OCI-LY7 (cell line): ENCODE measurements around the gene TRIP12. TPM values are rescaled to one million over a fixed set of nuclear protein-coding genes. Genes with fewer than 3 reads are reported as not detected.

Experiments used
- BruUV-seq: library from RNA; stranded (reverse); fragments of 400-500 nt; replicated peaks from 2 replicates; lab custom pipeline; 2021; lab: Mats Ljungman, UMichigan
- CTCF ChIA-PET: fragments of 300-600 bp; sonication (Branson Sonifier 250); formaldehyde crosslinking; loops from one replicate; lab custom pipeline; 2022; ENCODE audit warnings: antibody characterized with exemption; ENCODE audit not compliant: unreplicated experiment; lab: Charles Lee
- POLR2A ChIA-PET: fragments of 300-600 bp; sonication (Branson Sonifier 250); formaldehyde crosslinking; loops from one replicate; lab custom pipeline; 2022; ENCODE audit warnings: antibody characterized with exemption; lab: Charles Lee
- DNase-seq: peaks from one replicate; pipeline ENCODE4 v3.0.0-alpha.2; 2015; ENCODE audit warnings: low spot score
- H2AFZ ChIP-seq: fragments of 200-600 bp; sonication (generic), shearing (Covaris generic); 2 replicates; pipeline ENCODE4 v1.6.1; 2014; ENCODE audit warnings: mild to moderate bottlenecking, antibody characterized with exemption, low read length, moderate library complexity
- H3K27ac ChIP-seq: fragments of 200-600 bp; sonication (generic); 2 replicates; pipeline ENCODE4 v1.5.1; 2014; ENCODE audit warnings: mixed run types, low read depth, mild to moderate bottlenecking, moderate library complexity, low read length, inconsistent platforms; ENCODE audit not compliant: poor library complexity, severe bottlenecking
- H3K36me3 ChIP-seq: fragments of 200-600 bp; sonication (generic); 2 replicates; pipeline ENCODE4 v1.6.1; 2014; ENCODE audit warnings: mild to moderate bottlenecking, antibody characterized with exemption, low read length, moderate library complexity, mixed read lengths; ENCODE audit not compliant: insufficient read depth
- H3K4me1 ChIP-seq: fragments of 200-600 bp; sonication (generic); 2 replicates; pipeline ENCODE4 v1.5.1; 2014; ENCODE audit warnings: mild to moderate bottlenecking, low read length; ENCODE audit not compliant: insufficient read depth, poor library complexity, severe bottlenecking
- H3K4me2 ChIP-seq: fragments of 200-600 bp; sonication (generic); 2 replicates; pipeline ENCODE4 v1.6.1; 2014; ENCODE audit warnings: mild to moderate bottlenecking, low read length
- H3K4me3 ChIP-seq: fragments of 200-600 bp; sonication (generic); 2 replicates; pipeline ENCODE4 v1.5.1; 2014; ENCODE audit warnings: mild to moderate bottlenecking, low read depth, low read length; ENCODE audit not compliant: poor library complexity, severe bottlenecking
- H3K79me2 ChIP-seq: fragments of 200-600 bp; sonication (generic); 2 replicates; pipeline ENCODE4 v1.6.1; 2016; ENCODE audit warnings: low read depth, mild to moderate bottlenecking, low read length, moderate library complexity, mixed read lengths; ENCODE audit not compliant: insufficient read depth
- H3K9me2 ChIP-seq: fragments of 200-600 bp; sonication (generic); 2 replicates; pipeline ENCODE4 v1.6.1; 2016; ENCODE audit warnings: mild to moderate bottlenecking, low read length, mixed read lengths; ENCODE audit not compliant: insufficient read depth
- H3K9me3 ChIP-seq: fragments of 200-600 bp; sonication (generic); 2 replicates; pipeline ENCODE4 v1.6.1; 2014; ENCODE audit warnings: mild to moderate bottlenecking, mixed run types, low read length, mixed read lengths
- H4K20me1 ChIP-seq: fragments of 200-600 bp; sonication (generic); 2 replicates; pipeline ENCODE4 v1.6.1; 2014; ENCODE audit warnings: mild to moderate bottlenecking, antibody characterized with exemption, low read length, moderate library complexity, mixed read lengths; ENCODE audit not compliant: insufficient read depth
- EZH2phosphoT487 ChIP-seq: fragments of 200-600 bp; sonication (generic); IDR thresholded peaks from 2 replicates; pipeline ENCODE4 v1.6.1; 2018; ENCODE audit warnings: low read depth, borderline replicate concordance, mild to moderate bottlenecking, mixed run types, antibody characterized with exemption, low read length, moderate library complexity, mixed read lengths
- intact Hi-C: fragments of 100-400 bp; cut with micrococcal nuclease; formaldehyde crosslinking; loops from one replicate; pipeline ENCODE4 v1.10.0; 2022; ENCODE audit not compliant: unreplicated experiment
- total RNA-seq, 2 experiments: library from RNA; depleted of rRNA in 1 of 2; stranded (reverse); fragments of >200 nt in 1 of 2; shearing (Covaris generic) in 1 of 2; gene quantifications; 2 replicates each; pipeline ENCODE4 v1.2.3, GENCODE V29; 2014 to 2022
- TF ChIP-seq, protein P1 (sequence below): fragments of 200-600 bp; sonication (generic); conservative IDR thresholded peaks from 2 replicates; pipeline ENCODE4 v1.5.1; 2014; ENCODE audit warnings: mild to moderate bottlenecking, antibody characterized with exemption, low read length, moderate library complexity, mixed read lengths

Gene TRIP12
- total RNA-seq, 2 experiments from 2014 or later, result 80.0 to 185 TPM

DNA sequence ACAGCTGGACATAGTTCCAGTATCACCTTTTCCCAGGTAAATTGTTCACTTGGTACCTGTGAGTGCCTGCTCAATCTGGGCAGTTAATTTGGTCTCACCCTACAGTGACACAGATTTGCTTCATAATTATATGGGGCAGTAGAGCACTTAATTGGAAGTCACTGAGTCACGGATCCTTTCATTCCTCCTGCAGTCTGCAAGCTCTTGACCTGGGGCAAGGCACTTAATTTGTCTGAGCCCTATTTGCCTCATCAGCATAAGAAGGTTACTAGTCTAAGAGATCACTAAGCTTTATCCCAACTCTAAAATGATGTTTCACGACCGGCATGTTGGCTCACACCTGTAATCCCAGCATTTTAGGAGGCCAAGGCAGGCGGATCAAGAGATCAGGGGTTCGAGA, 9.4 kb upstream of the TRIP12 start:
- no peaks in the 10 kb centered on the region for H3K4me1 ChIP-seq
- BruUV-seq, result no TSS peak
- no peak overlapping the region for H2AFZ ChIP-seq
- no peaks in the 10 kb centered on the region for H3K9me3 ChIP-seq
- no peaks in the 10 kb centered on the region for H4K20me1 ChIP-seq
- ChIA-PET POLR2A (interaction anchor here (0.6 kb wide), 1 partner anchor 29 kb away, joined by 3 read pairs; no protein-coding TSS in a partner anchor), CTCF (no interaction called here)
- H3K4me2 ChIP-seq, result no peak overlapping the region
- DNase-seq, result no peak
- H3K4me3 ChIP-seq, result no peak overlapping the region
- no peaks in the 10 kb centered on the region for H3K79me2 ChIP-seq
- no peaks in the 10 kb centered on the region for H3K36me3 ChIP-seq
- H3K27ac ChIP-seq, result no peak overlapping the region
- H3K9me2 ChIP-seq, result no peaks in the 10 kb centered on the region
- TF ChIP-seq EZH2phosphoT487, result no peak
- TF ChIP-seq, protein P1, sequence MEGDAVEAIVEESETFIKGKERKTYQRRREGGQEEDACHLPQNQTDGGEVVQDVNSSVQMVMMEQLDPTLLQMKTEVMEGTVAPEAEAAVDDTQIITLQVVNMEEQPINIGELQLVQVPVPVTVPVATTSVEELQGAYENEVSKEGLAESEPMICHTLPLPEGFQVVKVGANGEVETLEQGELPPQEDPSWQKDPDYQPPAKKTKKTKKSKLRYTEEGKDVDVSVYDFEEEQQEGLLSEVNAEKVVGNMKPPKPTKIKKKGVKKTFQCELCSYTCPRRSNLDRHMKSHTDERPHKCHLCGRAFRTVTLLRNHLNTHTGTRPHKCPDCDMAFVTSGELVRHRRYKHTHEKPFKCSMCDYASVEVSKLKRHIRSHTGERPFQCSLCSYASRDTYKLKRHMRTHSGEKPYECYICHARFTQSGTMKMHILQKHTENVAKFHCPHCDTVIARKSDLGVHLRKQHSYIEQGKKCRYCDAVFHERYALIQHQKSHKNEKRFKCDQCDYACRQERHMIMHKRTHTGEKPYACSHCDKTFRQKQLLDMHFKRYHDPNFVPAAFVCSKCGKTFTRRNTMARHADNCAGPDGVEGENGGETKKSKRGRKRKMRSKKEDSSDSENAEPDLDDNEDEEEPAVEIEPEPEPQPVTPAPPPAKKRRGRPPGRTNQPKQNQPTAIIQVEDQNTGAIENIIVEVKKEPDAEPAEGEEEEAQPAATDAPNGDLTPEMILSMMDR, result no peak
- intact Hi-C loops, result no loop called here

DNA sequence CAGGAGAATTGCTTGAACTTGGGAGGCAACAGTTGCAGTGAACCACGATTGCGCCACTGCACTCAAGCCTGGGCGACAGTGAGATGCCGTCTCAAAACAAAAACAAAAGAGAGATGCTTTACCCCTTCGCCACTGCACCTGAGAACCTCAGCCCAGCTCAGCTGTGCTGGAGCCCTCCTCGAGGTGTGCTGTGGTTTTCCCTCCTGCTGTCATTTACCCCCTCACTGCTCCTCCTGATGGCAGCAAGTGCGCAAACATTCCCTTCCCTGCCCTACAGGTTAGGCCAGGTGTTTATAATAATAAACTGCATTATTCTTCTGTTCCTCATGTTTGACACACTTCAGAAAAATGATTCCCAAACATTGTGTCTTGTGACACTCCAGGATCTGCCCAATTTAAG, 8.8 kb upstream of the TRIP12 start:
- Histone ChIP-seq H2AFZ (no peak overlapping the region), H3K79me2 (no peaks in the 10 kb centered on the region), H3K4me2 (no peak overlapping the region), H3K27ac (no peak overlapping the region), H3K9me2 (no peaks in the 10 kb centered on the region), H3K4me1 (no peaks in the 10 kb centered on the region), H4K20me1 (no peaks in the 10 kb centered on the region), H3K9me3 (no peaks in the 10 kb centered on the region), H3K4me3 (no peak overlapping the region), H3K36me3 (no peaks in the 10 kb centered on the region)
- POLR2A ChIA-PET, result no interaction called here
- TF ChIP-seq, protein P1, result no peak
- TF ChIP-seq EZH2phosphoT487, result no peak
- CTCF ChIA-PET, result no interaction called here
- intact Hi-C loops, result no loop called here
- no peak for DNase-seq
- BruUV-seq, result no TSS peak

DNA sequence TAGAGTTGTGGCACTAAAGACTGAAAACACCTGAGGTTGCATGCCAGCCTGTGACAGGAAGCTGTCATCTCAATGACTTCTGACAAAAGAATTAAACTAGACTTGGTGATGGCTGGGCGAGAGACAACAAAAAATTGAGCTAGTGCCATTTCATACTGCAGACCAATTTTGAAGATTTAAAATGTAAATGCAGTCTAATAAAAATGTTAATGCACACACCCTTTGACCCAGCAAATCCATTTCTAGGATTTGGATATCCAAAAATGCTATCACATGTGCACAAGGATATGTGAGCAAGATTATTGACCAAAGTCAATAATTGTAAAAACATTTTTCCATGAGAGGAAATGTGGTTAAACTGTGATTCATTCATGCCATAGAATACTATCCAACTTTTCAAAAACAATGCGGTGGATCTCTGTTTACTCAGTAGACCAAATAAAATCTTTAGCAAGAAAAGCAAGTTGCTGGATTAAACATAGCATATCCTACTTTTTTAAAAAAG, 6.1 kb upstream of the TRIP12 start:
- Histone ChIP-seq H3K36me3 (no peaks in the 10 kb centered on the region), H3K4me1 (peaks cover 8% of the 10 kb centered on the region), H3K4me2 (no peak overlapping the region), H3K27ac (no peak overlapping the region), H3K9me2 (no peaks in the 10 kb centered on the region), H3K79me2 (peaks cover 5% of the 10 kb centered on the region; the same call in 1 of the 2 replicates), H2AFZ (no peak overlapping the region), H4K20me1 (no peaks in the 10 kb centered on the region), H3K4me3 (no peak overlapping the region), H3K9me3 (no peaks in the 10 kb centered on the region)
- no peak for DNase-seq
- CTCF ChIA-PET, result no interaction called here
- BruUV-seq, result no TSS peak
- intact Hi-C loops, result no loop called here
- POLR2A ChIA-PET, result interaction anchor here (0.6 to 1.3 kb wide), 3 partner anchors 9 to 336 kb away, joined by 3 read pairs; no protein-coding TSS in a partner anchor
- TF ChIP-seq, protein P1, result no peak
- no peak for TF ChIP-seq EZH2phosphoT487
